ENCODE data around the gene EFEMP2.
A peak's percentile ranks its signal among the peaks of the same experiment; 100 is the strongest.
"Not testable (repeated sequence)": the region's sequence is repeated elsewhere in the genome, so short reads cannot be mapped to it uniquely, and the experiment has no call there.

Gene EFEMP2

GRCh38 chr11:65833297-65834030 lies 39.1 kb downstream of the EFEMP2 start, which contains the start of gene SNX32:
Gene SNX32 (plus strand): TSS chr11:65833963. CDS start chr11:65834066, 103 bp downstream.
- DNase-seq (ENCODE audit: extremely low read depth in 1 of 2, low read depth in 1 of 2), result peak; percentile 89 to 93

GRCh38 chr11:65832231-65832630 lies 40.4 kb downstream of the EFEMP2 start:
- DNase-seq (ENCODE audit: extremely low read depth in 1 of 2, low read depth in 1 of 2), result not testable (repeated sequence)

- no peak for DNase-seq (ENCODE audit: extremely low read depth in 1 of 2, low read depth in 1 of 2)
Observed at GRCh38 chr11:65829459-65829858, 43.1 kb downstream of the EFEMP2 start.

- no peak for DNase-seq (ENCODE audit: extremely low read depth in 1 of 2, low read depth in 1 of 2)
Observed at GRCh38 chr11:65826984-65827735, 45.4 kb downstream of the EFEMP2 start.

- DNase-seq (ENCODE audit: extremely low read depth in 1 of 2, low read depth in 1 of 2), result no peak
Observed at GRCh38 chr11:65822776-65823528, 49.6 kb downstream of the EFEMP2 start.

GRCh38 chr11:65821107-65821506 lies 51.5 kb downstream of the EFEMP2 start:
- DNase-seq (ENCODE audit: extremely low read depth in 1 of 2, low read depth in 1 of 2), result no peak

GRCh38 chr11:65817835-65818680 lies 54.5 kb downstream of the EFEMP2 start:
- DNase-seq (ENCODE audit: extremely low read depth in 1 of 2, low read depth in 1 of 2), result peak; percentile 84 to 85

- DNase-seq (ENCODE audit: extremely low read depth in 1 of 2, low read depth in 1 of 2), result no peak
Observed at GRCh38 chr11:65817312-65817834, 55.2 kb downstream of the EFEMP2 start.

GRCh38 chr11:65816696-65817095 lies 55.9 kb downstream of the EFEMP2 start:
- DNase-seq (ENCODE audit: extremely low read depth in 1 of 2, low read depth in 1 of 2), result no peak
